ENCODE data around the gene OOEP.
"Not testable (repeated sequence)": the region's sequence is repeated elsewhere in the genome, so short reads cannot be mapped to it uniquely, and the experiment has no call there.

The OOEP gene

DNA sequence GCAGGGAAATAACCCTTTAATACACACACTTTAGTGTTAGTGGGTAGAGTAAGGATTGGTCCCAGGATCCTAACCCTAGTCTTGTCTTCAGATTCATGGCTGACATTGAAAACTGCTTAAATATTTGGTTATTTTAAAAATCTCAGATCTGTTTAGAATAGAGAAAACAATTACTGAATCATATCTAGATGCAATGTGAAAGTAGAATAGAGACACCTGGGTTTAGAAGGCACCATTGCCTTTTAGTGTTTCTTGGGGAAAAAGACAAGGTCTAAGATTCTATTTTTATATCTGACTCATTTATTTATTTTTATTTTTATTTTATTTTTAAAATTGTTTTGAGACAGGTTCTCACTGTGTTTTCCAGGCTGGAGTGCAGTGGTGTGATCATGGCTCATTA lies 31.0 kb upstream of the OOEP start:
- TF ChIP-seq, protein P1, sequence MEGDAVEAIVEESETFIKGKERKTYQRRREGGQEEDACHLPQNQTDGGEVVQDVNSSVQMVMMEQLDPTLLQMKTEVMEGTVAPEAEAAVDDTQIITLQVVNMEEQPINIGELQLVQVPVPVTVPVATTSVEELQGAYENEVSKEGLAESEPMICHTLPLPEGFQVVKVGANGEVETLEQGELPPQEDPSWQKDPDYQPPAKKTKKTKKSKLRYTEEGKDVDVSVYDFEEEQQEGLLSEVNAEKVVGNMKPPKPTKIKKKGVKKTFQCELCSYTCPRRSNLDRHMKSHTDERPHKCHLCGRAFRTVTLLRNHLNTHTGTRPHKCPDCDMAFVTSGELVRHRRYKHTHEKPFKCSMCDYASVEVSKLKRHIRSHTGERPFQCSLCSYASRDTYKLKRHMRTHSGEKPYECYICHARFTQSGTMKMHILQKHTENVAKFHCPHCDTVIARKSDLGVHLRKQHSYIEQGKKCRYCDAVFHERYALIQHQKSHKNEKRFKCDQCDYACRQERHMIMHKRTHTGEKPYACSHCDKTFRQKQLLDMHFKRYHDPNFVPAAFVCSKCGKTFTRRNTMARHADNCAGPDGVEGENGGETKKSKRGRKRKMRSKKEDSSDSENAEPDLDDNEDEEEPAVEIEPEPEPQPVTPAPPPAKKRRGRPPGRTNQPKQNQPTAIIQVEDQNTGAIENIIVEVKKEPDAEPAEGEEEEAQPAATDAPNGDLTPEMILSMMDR (conservative IDR thresholded peaks at IDR 0.05; ENCODE audit: low read depth, low read length) = no peak
- no peak overlapping the region for H3K9ac ChIP-seq
- H3K79me2 ChIP-seq (ENCODE audit: insufficient read depth, low read depth) = no peaks in the 10 kb centered on the region
- peaks cover 16% of the 10 kb centered on the region for H3K4me1 ChIP-seq (ENCODE audit: low read depth, poor library complexity, severe bottlenecking)
- H3K4me2 ChIP-seq = no peak overlapping the region; the same call in 1 of the 2 replicates
- H4K20me1 ChIP-seq (ENCODE audit: insufficient read depth) = no peaks in the 10 kb centered on the region
- no peak overlapping the region for H3K4me3 ChIP-seq (IDR thresholded peaks at IDR 0.05; ENCODE audit: insufficient read depth, low read depth, low read length)
- no peak overlapping the region for H2AFZ ChIP-seq (ENCODE audit: low read depth)
- H3K27ac ChIP-seq = no peak overlapping the region
- H3K36me3 ChIP-seq (ENCODE audit: insufficient read depth) = no peaks in the 10 kb centered on the region
- no peaks in the 10 kb centered on the region for H3K27me3 ChIP-seq (ENCODE audit: insufficient read depth, low read depth)

GRCh38 chr6:73395875-73396274 lies 26.2 kb upstream of the OOEP start:
- peaks cover 25% of the 10 kb centered on the region for H3K4me1 ChIP-seq (ENCODE audit: low read depth, poor library complexity, severe bottlenecking)
- TF ChIP-seq, protein P1 (conservative IDR thresholded peaks at IDR 0.05; ENCODE audit: low read depth, low read length) = no peak
- H3K27me3 ChIP-seq (ENCODE audit: insufficient read depth, low read depth) = no peaks in the 10 kb centered on the region
- no peak overlapping the region for H3K27ac ChIP-seq
- H3K36me3 ChIP-seq (ENCODE audit: insufficient read depth) = no peaks in the 10 kb centered on the region
- no peak overlapping the region for H3K4me2 ChIP-seq
- H3K4me3 ChIP-seq (IDR thresholded peaks at IDR 0.05; ENCODE audit: insufficient read depth, low read depth, low read length) = no peak overlapping the region
- H4K20me1 ChIP-seq (ENCODE audit: insufficient read depth) = no peaks in the 10 kb centered on the region
- H2AFZ ChIP-seq (ENCODE audit: low read depth) = no peak overlapping the region
- H3K79me2 ChIP-seq (ENCODE audit: insufficient read depth, low read depth) = no peaks in the 10 kb centered on the region
- H3K9ac ChIP-seq = no peak overlapping the region

DNA sequence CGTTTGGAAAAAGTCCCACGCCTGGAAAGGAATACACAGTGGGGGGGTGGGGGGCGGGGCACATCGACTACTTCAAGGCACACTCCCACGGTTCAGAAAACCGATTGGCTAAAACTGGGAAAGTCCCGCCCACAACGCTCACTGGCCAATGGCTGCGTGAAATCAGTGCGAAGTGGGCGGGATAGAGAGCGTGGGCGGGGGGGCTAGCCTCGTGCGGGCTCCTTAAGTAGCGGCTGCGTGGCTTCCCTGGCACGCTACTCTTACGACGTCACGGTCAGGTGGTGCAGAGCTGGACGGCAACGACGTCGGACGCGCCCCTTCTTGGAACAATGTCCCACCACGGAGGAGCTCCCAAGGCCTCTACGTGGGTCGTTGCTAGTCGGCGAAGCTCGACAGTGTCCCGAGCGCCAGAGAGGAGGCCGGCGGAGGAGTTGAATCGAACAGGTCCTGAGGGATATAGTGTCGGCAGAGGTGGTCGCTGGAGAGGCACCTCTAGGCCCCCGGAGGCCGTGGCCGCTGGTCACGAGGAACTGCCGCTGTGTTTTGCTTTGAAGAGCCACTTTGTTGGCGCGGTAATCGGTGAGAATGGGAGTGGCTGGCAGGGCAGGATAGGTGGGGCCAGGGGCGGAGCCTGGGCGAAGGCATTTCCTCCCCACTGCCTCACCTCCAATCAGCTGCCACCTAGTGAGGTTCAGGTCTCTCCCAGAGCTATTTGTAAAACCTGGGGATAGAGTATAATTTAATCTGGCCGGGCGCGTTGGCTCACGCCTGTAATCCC lies 25.1 kb upstream of the OOEP start, which contains the start of gene DDX43:
Gene DDX43 (plus strand): TSS at position 252 of the 778 bp plus-strand sequence. CDS start 78 bp downstream, at position 330.
- Histone ChIP-seq H3K79me2 (ENCODE audit: insufficient read depth, low read depth) (no peaks in the 10 kb centered on the region), H3K36me3 (ENCODE audit: insufficient read depth) (no peaks in the 10 kb centered on the region), H3K9ac (no peak within 1 kb of the TSS), H4K20me1 (ENCODE audit: insufficient read depth) (no peaks in the 10 kb centered on the region), H3K27ac (no peak within 1 kb of the TSS), H3K4me2 (no peak within 1 kb of the TSS), H2AFZ (ENCODE audit: low read depth) (no peak within 1 kb of the TSS), H3K27me3 (ENCODE audit: insufficient read depth, low read depth) (no peaks in the 10 kb centered on the region), H3K4me3 (IDR thresholded peaks at IDR 0.05; ENCODE audit: insufficient read depth, low read depth, low read length) (no peak within 1 kb of the TSS), H3K4me1 (ENCODE audit: low read depth, poor library complexity, severe bottlenecking) (peaks cover 24% of the 10 kb centered on the region)
- TF ChIP-seq, protein P1 (conservative IDR thresholded peaks at IDR 0.05; ENCODE audit: low read depth, low read length) = no peak

DNA sequence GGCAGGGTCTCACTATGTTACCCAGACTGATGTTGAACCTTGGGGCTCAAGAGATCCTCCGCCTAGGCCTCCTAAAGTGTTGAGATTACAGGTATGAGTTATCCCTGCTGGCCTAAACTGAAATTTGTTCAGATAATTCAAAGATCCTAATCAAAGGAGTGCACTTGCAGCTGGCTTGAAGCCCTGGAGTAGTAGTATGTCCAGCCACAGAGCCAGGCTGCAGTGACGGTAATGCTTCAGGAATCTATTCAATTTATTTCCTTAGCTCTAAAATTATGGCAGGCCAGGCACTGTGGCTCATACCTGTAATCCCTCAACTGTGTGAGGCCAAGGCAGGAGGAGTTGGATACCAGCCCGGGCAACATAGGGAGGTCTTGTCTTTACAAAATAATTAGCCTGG lies 23.6 kb upstream of the OOEP start:
- H3K4me2 ChIP-seq = no peak overlapping the region
- H4K20me1 ChIP-seq (ENCODE audit: insufficient read depth) = no peaks in the 10 kb centered on the region
- H3K79me2 ChIP-seq (ENCODE audit: insufficient read depth, low read depth) = no peaks in the 10 kb centered on the region
- no peaks in the 10 kb centered on the region for H3K27me3 ChIP-seq (ENCODE audit: insufficient read depth, low read depth)
- no peaks in the 10 kb centered on the region for H3K36me3 ChIP-seq (ENCODE audit: insufficient read depth)
- H3K4me3 ChIP-seq (IDR thresholded peaks at IDR 0.05; ENCODE audit: insufficient read depth, low read depth, low read length) = no peak overlapping the region
- no peak overlapping the region for H3K27ac ChIP-seq
- TF ChIP-seq, protein P1 (conservative IDR thresholded peaks at IDR 0.05; ENCODE audit: low read depth, low read length) = no peak
- no peak overlapping the region for H2AFZ ChIP-seq (ENCODE audit: low read depth)
- H3K4me1 ChIP-seq (ENCODE audit: low read depth, poor library complexity, severe bottlenecking) = peaks cover 28% of the 10 kb centered on the region
- no peak overlapping the region for H3K9ac ChIP-seq

- Histone ChIP-seq H3K4me2 (peak overlapping the region; percentile 0; the same call in 1 of the 2 replicates), H3K4me1 (ENCODE audit: low read depth, poor library complexity, severe bottlenecking) (peaks cover 33% of the 10 kb centered on the region)
- H3K27me3 ChIP-seq (ENCODE audit: insufficient read depth, low read depth); H3K79me2 ChIP-seq (ENCODE audit: insufficient read depth, low read depth); H3K27ac ChIP-seq; H4K20me1 ChIP-seq (ENCODE audit: insufficient read depth); H3K4me3 ChIP-seq (IDR thresholded peaks at IDR 0.05; ENCODE audit: insufficient read depth, low read depth, low read length); H3K36me3 ChIP-seq (ENCODE audit: insufficient read depth); H2AFZ ChIP-seq (ENCODE audit: low read depth); H3K9ac ChIP-seq: not testable (repeated sequence)
Measured at GRCh38 chr6:73392188-73392587, 22.5 kb upstream of the OOEP start.
